ENCODE results near the gene ASXL3. TPM values are rescaled to one million over a fixed set of nuclear protein-coding genes. Genes with fewer than 3 reads are reported as not detected.

Gene ASXL3
- polyA plus RNA-seq, 3 donors: not detected

DNA sequence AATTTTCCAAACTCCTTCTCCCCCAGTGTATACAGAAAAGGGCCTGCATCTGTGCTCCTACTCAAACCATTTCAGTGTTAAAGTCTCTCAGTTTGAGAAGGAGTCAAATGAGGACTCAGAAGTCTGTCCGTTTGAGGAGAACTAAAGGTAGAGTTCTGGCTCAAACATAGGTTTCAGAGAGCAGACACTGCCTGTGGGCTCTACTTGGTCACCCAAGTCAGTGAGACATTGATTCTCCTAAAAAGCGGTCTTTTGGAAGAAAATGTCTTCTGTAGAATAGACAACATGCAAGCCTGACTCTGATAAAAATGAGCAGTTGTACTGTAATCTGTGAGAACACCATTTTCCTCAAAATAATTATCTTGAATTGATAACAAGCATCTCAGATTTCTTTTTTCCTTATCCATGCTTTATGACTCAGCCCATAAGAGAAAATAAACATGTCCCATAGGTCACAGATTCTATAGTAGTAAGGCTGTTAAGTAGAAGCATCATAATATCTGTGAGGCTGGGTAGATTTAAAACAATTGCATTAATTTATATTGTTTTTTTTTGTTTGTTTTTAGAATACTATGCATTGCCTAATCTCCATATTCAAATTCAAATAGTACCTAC lies 82.8 kb downstream of the ASXL3 start:
- 50% methylated on average over 1 of the region's 2 CpGs for WGBS (ENCODE audit: insufficient coverage)
- Histone ChIP-seq H3K4me2 (replicated peaks; ENCODE audit: extremely low read depth, low read length, poor library complexity, severe bottlenecking) (no peak overlapping the region), H3K9me3 (replicated peaks in 1 of 2; ENCODE audit: control insufficient read depth in 1 of 2, insufficient read depth in 1 of 2, low read length in 2 of 2) (no peaks in the 10 kb centered on the region), H4K20me1 (ENCODE audit: insufficient read depth, low read length) (no peaks in the 10 kb centered on the region), H3K79me2 (ENCODE audit: insufficient read depth, low read length) (no peaks in the 10 kb centered on the region), H3K4me3 (replicated peaks in 1 of 3; ENCODE audit: low read depth in 2 of 3, low read length in 3 of 3) (no peak overlapping the region), H3K27me3 (ENCODE audit: control insufficient read depth in 2 of 2, insufficient read depth in 2 of 2, low read length in 2 of 2) (no peaks in the 10 kb centered on the region), H3K36me3 (replicated peaks in 1 of 2; ENCODE audit: control insufficient read depth in 1 of 2, insufficient read depth in 2 of 2, low read length in 2 of 2) (no peaks in the 10 kb centered on the region), H3K4me1 (ENCODE audit: control insufficient read depth in 1 of 2, insufficient read depth in 2 of 2, low read length in 2 of 2) (no peaks in the 10 kb centered on the region), H2AFZ (ENCODE audit: insufficient read depth, low read depth, low read length, poor library complexity, severe bottlenecking) (no peak overlapping the region), H3K9ac (ENCODE audit: insufficient read depth, low read length, poor library complexity, severe bottlenecking) (no peak overlapping the region), H3K27ac (ENCODE audit: low read depth in 1 of 2, low read length in 2 of 2) (no peak overlapping the region)
- Mint-ChIP-seq H3K36me3 (no peaks in the 10 kb centered on the region), H3K27ac (no peak overlapping the region), H3K27me3 (ENCODE audit: low read depth in 3 of 3) (no peaks in the 10 kb centered on the region), H3K9me3 (no peaks in the 10 kb centered on the region), H3K4me3 (no peak overlapping the region), H3K4me1 (no peaks in the 10 kb centered on the region)
- intact Hi-C loops (cut with micrococcal nuclease): no loop called here
- DNase-seq: no peak
- TF ChIP-seq, protein P1, sequence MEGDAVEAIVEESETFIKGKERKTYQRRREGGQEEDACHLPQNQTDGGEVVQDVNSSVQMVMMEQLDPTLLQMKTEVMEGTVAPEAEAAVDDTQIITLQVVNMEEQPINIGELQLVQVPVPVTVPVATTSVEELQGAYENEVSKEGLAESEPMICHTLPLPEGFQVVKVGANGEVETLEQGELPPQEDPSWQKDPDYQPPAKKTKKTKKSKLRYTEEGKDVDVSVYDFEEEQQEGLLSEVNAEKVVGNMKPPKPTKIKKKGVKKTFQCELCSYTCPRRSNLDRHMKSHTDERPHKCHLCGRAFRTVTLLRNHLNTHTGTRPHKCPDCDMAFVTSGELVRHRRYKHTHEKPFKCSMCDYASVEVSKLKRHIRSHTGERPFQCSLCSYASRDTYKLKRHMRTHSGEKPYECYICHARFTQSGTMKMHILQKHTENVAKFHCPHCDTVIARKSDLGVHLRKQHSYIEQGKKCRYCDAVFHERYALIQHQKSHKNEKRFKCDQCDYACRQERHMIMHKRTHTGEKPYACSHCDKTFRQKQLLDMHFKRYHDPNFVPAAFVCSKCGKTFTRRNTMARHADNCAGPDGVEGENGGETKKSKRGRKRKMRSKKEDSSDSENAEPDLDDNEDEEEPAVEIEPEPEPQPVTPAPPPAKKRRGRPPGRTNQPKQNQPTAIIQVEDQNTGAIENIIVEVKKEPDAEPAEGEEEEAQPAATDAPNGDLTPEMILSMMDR (IDR thresholded peaks at IDR 0.05): no peak

DNA sequence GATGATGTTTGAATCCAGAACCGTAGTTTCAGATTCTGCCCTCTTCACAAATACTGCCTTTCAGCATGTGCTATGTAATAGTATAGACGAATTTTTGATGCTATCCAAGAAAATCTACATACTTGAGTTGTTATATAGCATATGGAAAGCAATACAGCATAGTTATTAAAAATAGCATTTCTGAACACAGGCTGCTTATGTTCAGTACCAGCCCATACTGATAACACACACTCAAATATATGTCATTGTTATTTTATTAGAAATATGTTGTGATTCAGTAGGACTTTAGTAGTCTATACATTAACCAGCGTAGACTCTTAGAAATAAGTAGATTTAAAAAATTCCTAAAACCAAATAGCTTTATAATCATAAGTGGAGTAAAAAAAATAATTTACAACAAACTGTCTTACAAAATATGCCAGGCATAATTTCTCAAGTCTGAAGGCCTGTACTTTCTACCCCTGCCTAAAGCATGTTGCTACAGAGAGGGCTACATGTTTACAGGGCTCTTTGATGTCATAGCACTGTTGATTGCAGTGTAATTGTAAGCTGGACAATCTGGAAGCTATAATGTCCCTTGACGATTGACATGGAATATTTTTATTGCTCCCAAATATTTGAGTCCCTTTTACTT lies 86.3 kb downstream of the ASXL3 start:
- H2AFZ ChIP-seq (ENCODE audit: insufficient read depth, low read depth, low read length, poor library complexity, severe bottlenecking): no peak overlapping the region
- no peak overlapping the region for H3K4me2 ChIP-seq (replicated peaks; ENCODE audit: extremely low read depth, low read length, poor library complexity, severe bottlenecking)
- H3K9ac ChIP-seq (ENCODE audit: insufficient read depth, low read length, poor library complexity, severe bottlenecking): no peak overlapping the region
- WGBS (ENCODE audit: insufficient coverage): no CpG with 5 or more reads among the region's 4 CpGs
- H3K9me3 ChIP-seq (replicated peaks in 1 of 2; ENCODE audit: control insufficient read depth in 1 of 2, insufficient read depth in 1 of 2, low read length in 2 of 2): no peaks in the 10 kb centered on the region
- H3K4me1 Mint-ChIP-seq: no peaks in the 10 kb centered on the region
- no peaks in the 10 kb centered on the region for H3K9me3 Mint-ChIP-seq
- no peak overlapping the region for H3K27ac ChIP-seq (ENCODE audit: low read depth in 1 of 2, low read length in 2 of 2)
- H3K4me3 Mint-ChIP-seq: no peak overlapping the region
- no peak for DNase-seq
- intact Hi-C loops (cut with micrococcal nuclease): no loop called here
- no peaks in the 10 kb centered on the region for H4K20me1 ChIP-seq (ENCODE audit: insufficient read depth, low read length)
- H3K4me3 ChIP-seq (replicated peaks in 1 of 3; ENCODE audit: low read depth in 2 of 3, low read length in 3 of 3): no peak overlapping the region
- H3K79me2 ChIP-seq (ENCODE audit: insufficient read depth, low read length): no peaks in the 10 kb centered on the region
- TF ChIP-seq, protein P1 (IDR thresholded peaks at IDR 0.05): no peak
- H3K27ac Mint-ChIP-seq: no peak overlapping the region
- no peaks in the 10 kb centered on the region for H3K27me3 Mint-ChIP-seq (ENCODE audit: low read depth in 3 of 3)
- H3K27me3 ChIP-seq (ENCODE audit: control insufficient read depth in 2 of 2, insufficient read depth in 2 of 2, low read length in 2 of 2): no peaks in the 10 kb centered on the region
- no peaks in the 10 kb centered on the region for H3K36me3 ChIP-seq (replicated peaks in 1 of 2; ENCODE audit: control insufficient read depth in 1 of 2, insufficient read depth in 2 of 2, low read length in 2 of 2)
- H3K36me3 Mint-ChIP-seq: no peaks in the 10 kb centered on the region
- no peaks in the 10 kb centered on the region for H3K4me1 ChIP-seq (ENCODE audit: control insufficient read depth in 1 of 2, insufficient read depth in 2 of 2, low read length in 2 of 2)
